GM19438 (cell line): ENCODE data around the gene MYO9A.

ENCODE experiments used
- ATAC-seq: cut with Tn5 transposase; IDR thresholded peaks from one replicate; pipeline ENCODE4 v1.9.1; 2021; ENCODE audit warnings: low read depth; ENCODE audit not compliant: unreplicated experiment

MYO9A gene

DNA sequence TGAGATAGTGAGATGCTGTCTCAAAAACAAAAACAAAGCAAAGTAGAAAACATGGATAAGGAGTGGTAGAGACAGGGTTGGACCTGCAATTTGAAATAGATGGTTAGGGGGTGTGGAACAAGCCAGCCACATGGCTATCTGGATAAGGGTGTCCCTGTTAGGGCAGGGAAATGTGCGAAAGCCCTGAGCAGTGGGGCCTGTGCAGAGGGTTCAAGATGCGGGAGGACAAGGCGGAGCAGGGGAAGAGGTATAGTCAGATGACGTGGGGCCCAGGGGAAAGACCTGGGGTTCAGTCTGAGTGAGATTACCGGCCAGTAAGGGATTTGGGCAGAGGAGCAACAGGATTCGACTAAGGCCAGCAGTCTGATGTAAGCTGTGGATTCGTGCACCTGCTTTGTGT lies 326.0 kb downstream of the MYO9A start:
- no peak for ATAC-seq

DNA sequence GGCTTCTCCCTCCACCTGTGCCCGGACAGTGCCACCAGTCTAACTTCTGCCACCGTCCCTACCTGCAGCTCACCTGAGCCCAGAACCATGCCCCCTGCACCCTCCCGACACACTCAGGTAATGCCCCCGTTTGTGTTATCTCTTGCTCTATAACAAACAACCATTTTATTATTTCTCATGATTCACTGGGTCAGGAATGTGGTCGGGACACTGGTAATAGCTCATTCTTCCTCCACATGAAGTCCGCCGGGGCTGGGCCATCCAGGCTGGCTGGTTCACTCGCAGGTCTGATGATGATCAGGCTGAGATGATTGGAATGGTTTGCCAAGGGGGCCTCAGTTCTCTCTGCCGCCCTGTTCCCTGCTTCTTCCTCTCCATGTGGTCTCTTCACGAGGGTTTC lies 327.9 kb downstream of the MYO9A start:
- ATAC-seq = no peak

DNA sequence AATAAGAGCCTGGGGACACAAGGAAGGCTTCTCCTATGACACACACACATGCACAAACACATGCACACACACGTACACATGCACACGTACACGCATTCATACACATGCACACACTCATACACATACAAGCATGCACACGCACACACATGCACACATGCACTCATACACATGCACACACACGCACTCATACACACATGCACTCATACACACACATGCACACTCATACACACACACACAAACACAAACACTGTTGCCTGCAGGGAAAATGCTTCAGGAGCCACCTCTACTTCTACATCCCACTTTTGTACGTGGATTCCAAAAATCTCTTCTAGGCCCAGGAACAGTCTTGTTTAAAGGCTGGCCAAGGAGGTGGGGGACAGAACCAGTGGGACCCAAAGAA lies 328.3 kb downstream of the MYO9A start:
- ATAC-seq = no peak

DNA sequence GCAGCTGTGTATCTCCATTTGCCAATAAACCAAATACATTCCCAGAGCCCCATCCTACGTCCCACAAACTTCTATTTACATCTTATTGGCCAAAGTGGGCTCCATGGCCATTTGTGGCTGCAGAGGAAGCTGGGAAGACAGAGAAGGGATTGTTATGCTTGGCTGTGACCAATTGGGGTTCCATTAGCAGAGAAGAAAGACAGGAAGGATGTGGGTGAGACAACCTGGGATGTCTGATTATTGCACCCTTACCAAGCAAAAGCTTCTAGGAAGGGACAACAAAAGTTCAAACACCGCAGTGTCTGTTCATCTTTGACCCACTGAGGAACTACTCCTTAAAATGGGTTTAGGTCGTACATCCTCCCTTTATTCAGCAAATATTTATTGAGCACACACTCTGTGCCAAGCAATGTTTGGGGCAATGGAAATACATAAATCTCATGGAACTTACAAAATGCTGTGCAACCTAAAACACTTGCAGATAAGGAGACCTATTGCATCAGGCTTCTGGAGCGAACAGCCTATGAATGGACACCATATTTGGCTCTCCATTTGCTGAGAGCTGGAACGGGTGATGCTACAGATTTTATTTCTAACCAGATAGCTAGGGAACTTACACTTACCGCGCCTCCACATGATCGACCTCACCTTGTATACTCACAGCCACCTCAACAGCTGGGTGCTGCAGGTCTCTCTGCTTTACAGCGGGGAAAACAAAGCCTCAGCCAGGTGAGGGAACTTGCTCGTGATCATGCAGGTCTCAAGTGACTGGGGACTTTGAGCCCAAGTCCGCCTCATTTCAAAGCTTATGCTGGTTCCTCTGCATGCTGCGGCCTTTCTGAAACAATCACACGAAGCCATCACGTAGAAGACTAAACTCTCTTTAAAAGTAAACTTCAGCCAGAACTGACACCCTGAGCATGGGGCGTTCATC lies 329.0 kb downstream of the MYO9A start:
- ATAC-seq = no peak

DNA sequence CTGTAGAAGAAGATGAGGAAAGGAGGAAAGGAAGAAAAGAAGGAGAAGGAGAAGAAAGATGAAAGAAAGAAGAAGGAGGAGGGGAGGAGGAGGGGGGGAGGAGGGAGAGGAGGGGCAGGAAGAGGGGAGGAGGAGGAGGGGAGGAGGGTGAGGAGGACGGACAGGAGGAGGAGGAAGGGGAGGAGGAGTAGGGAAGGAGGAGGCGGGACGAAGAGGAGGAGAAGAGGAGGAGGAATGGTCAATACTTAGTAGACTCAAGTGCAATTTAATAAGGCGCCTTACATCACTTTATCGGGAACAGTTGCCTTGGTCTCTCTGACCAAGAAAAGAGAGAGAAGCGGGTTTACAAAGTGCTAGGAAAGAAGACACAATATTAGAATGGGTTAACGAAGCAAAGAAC lies 331.3 kb downstream of the MYO9A start:
- ATAC-seq = no peak

DNA sequence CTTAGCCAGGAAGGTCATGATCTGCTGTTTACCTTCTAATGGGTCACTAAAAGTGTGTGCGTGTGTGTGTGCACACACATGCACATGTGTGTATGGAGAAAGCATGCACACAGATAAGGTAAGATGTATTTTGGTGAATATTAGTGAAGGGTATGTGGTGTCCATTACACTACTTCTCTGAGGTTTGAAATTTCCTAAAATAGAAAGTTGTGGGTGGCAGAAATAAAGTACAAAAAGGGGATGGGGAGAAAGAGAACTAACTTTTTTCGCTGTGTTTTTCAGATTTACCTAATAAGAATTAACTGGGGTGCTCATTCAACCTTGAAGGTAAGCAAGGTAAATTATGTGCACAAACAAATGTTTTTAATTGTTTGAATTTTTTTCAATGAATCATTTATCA lies 332.0 kb downstream of the MYO9A start:
- ATAC-seq = no peak

DNA sequence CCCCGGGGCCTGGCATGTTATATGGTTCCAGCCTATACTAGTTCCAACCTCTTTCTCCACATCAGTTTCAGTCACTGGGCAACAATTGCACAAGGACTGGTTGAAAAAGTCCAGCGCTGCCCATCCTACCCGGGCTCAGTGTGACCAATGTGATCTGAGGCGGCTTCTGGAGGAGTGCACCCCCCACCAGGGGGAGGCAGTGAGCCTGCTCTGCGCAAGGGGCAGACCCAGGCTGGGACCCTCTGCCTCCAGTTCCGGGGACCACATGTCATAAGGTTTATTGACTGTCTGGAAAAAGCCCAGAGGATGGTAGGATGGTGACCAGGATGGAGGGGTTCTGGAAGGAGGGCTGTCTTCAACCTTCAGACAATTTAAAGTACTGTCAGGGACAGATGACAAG lies 333.2 kb downstream of the MYO9A start:
- ATAC-seq = no peak

DNA sequence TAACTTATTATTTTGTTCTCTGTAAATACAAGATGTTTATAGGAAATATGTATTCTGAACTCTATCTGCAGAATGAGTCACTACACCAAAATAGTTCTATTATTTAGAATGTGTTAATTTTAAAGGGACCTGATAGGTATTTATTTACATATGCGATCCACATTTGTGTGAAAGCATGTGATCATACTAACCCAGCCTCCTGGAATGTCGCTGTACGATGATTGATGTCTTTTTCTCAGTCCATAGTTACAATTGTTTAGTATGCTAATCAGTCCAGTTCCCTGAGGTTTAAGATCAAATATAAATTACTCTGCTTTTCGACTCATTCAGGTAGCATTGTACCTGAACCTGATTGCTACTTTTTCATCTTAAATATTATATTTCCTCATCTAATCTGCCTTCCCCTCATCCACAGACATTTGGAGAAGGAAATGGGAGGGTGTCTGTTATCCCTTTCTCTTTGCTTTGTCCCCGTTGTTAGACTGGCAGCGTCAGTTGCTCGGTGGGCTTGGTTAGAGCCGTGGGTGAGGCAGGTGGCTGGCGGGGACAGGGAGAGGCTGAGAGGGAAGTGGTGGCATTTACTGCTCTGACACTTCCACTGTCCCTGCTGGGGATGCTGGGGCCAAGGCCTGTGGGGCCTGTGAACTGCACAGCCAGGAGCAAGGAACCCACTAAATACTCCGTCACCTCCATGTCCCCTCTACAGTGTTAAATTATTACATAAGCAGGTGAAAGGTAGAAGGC lies 335.4 kb downstream of the MYO9A start:
- ATAC-seq = no peak

DNA sequence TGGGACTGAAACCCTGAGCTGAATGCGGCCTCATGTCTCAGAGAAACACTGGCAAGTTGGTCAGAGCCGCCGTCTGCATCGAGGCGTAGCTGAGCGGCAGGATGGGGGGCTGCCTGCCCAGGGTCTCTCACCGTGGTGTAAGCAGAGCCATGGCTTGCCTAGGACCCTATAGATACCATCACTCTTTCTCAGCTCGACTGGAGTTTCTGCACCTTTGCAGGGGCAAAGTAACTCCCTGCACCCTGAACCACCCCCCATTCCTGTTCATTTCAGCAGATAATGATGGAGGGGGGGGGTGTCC lies 336.0 kb downstream of the MYO9A start:
- ATAC-seq = no peak

DNA sequence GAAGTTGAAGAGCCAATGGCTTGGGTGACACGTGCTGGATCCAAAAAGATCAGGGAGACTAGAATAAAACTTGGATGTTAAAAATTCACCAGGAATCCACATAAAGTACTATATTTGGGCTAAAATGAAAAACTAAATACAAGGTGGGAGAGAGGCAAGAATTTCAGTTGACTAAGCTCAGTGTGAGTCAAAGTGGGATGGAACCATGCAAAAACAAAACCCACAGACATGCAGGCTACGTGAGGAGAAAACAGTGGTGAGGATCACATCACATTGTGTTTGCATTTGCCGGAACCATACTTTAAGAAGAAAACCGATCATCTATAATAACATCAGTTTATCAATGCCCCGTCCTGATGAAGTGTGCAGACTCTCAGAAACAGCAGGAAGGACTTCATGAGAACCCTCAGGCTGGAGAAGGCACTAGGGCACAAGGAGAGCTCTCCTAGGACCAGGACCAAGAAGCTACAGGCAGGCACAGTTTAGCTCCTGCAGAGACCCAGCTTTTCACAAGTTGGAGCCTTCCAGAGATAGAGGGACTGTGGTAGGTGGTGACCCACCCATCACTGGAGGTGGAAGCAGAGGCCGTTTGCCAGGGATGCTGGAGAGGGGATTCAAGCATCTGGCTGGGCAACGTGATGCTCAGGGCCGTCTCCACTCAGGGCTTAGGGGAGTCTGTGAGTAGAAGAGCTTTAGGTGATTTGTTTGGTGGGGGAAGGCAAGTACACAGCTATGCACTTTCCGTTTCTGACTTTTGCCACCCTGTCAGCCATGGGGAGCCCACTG lies 336.6 kb downstream of the MYO9A start:
- ATAC-seq = no peak

DNA sequence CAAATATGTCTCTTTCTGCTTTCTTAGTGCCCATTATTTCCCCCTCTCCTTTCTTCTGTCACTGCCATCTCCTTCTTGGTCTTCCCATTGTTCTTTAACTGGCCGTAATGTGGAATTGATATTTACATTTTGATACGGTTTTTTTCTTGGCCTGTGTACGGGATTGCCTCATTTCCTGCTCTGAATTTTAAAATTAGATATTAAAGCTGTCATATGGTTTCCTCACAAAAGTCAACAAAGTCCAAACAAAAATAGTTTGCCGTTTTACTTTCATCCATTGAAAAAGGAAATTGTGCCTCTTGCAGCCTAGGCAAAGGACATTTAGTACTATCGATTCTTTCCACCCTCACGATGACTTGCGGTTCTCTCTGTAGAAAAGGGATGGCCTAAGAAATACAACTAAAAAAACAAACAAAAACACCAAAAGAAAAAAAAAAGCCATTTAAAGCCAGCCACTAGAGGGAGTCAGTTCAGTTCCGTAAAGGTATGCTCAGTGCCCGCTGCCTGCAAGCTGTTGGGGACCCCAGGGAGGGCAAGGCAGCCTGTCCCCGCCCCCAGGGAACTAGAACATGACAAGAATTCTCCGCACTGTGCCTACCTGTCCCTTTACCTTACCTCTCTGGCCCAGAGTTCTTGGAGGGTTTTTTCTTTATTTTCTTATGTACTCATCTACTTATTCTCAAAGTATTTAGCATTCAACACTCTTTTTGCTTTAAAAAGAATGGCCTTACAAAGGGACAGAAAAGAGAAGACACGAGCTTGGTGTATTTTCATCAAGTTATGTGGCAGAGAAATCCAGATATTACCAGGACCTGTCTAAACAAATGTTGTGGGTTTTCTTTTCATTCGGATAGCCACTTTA lies 337.6 kb downstream of the MYO9A start:
- peak; percentile 51 for ATAC-seq

DNA sequence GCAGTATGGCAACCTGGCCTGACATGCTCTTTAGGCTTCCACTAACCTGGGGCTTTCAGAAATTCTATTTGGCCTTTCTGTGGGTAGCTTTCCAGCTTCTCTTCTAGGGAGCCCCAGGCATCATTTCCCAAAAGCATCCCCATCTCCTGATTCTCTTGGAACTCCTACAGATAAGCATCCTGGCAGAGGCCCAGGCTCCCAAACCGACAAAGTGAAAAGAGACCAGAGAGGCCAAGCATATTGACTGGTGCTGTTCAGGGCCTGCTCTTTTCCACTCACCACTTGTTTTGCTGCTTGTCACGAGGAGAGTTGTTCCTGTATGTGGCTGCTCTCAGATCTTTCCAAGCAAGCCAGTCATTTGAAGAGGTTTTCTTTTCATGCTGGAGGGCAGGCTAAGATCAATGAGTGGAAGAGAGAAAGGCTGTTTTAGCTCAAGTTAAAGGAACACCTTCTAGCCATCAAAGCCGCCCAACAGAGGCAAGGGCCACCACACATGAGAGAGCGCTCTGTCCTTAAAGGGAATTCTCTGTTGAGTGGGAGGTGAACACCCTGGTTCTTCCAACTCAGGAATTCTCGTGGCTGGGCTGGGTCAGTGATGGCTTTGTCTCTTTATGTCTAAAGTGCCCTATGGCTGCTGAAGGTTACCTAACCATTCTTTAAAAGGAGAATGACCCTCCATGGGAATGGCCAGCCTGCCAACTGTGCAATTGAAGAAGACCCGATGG lies 338.7 kb downstream of the MYO9A start:
- ATAC-seq = no peak

DNA sequence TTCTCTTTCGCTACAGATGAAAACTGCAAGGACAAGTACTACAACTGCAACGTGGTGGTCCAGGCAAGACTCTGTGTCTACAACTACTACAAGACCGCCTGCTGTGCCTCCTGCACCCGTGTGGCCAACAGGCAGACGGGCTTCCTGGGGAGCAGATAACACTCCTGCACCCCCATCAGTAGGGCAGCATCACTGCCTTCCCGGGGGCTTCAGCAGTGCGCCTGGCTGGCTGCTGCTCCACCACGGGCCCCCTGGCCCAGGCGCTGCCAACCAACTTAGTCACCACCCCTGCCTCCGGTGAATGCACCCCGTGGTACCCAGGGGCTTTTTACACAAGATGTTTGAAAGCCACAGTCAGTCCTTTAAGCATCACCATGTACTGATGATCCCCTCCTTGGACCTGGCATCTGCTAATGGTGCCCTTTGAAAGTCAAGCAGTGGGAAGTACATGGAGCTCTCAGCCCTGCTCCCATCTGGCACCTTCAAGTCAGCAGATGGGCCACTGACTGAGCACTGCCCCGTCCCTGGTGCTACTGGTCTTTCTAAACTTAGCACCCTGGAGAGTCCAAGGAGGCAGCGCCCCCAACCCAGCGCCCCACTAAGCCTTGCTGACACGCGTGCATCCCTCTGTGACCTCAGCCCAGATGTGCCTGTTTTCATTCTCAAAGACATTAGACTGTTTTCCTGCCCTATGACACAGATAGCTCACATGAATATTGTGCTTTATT lies 340.6 kb downstream of the MYO9A start:
- ATAC-seq = no peak

DNA sequence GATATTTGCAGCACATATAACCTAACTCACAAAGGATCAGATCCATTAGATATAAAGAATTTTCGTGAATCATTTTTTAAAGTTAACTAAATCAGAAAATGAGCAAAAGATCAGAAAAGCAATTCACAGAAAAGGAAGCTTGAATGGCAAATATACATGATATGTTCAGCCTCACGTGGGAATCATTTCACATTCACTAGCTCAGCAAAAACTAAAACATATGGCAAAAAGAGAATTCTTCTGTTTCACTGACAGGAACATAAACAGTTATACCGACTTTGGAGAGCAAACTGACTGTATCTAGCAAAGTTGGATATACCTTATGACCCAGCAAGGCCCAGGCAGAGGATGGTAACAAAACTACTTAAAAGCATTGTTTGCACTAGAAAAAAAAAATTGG lies 341.6 kb downstream of the MYO9A start:
- no peak for ATAC-seq

DNA sequence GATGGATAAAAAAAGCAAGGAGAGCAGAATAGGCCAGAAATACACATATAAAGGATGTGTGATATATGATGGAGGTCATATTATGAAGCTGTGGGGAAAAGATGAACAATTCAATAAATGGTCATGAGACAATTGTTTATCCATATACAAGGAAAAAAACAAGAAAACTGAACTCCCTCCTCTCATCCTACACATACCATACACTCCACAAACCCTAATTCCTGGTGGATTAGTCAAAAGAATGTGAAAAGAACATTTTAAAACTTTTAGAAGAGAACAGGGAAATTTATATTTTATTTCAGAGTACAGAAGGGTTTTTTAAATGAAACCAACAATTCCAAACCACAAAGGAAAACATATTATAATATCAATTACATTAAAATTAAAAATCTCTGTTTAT lies 342.1 kb downstream of the MYO9A start:
- no peak for ATAC-seq

DNA sequence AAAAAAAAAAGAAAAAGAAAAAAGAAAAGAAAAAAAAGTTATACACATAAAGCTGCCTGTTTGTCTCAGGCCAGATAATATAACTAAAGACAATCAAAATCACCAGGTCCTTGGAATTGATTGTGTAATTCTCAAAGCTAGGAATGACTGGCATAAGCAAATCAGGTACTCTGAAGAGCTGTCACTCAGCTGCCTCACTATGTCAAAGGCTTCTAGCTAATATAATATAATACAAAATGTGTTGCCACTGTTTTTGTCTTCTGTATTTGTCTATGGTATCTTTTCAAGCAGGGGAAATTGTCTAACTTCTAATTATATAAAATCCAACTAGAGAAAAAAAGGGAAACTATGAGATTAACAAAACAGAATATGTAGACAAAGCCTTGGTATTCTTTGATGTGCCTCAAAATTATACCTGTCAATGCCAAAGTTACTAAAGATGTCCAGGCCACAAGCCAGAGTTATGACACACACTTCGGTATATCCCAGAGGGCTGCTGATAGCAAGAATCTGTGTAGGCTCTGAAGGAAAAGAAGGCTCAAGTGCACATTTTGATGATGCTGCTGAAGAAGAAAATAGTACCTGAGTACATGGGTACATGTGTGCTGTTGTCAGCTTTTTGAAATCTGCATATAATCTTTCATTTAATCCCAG lies 344.6 kb downstream of the MYO9A start:
- no peak for ATAC-seq
